Fibroblast of lung (primary cell): ENCODE data around the gene KIF1B. TPM values are rescaled to one million over a fixed set of nuclear protein-coding genes. Genes with fewer than 3 reads are reported as not detected.

ENCODE experiments used
- DNase-seq, 2 donors: peaks; one replicate each; pipeline versions ENCODE4 v3.0.0 to v3.0.0-alpha.2; 2010; ENCODE audit warnings: low read depth in 2 of 2
- H2AFZ ChIP-seq: 2 replicates; pipeline ENCODE4 v1.5.1; 2012; ENCODE audit warnings: low read length, control low read depth, inconsistent platforms
- H3K27ac ChIP-seq: 2 replicates; pipeline ENCODE4 v1.5.1; 2011; ENCODE audit warnings: low read length, control low read depth; ENCODE audit not compliant: insufficient read depth
- H3K27me3 ChIP-seq: 2 replicates; pipeline ENCODE4 v1.5.1; 2011; ENCODE audit warnings: mild to moderate bottlenecking, low read length; ENCODE audit not compliant: control insufficient read depth, insufficient read depth
- H3K36me3 ChIP-seq: 2 replicates; pipeline ENCODE4 v1.5.1; 2011; ENCODE audit warnings: low read length; ENCODE audit not compliant: control insufficient read depth, insufficient read depth
- H3K4me1 ChIP-seq: 2 replicates; pipeline ENCODE4 v1.5.1; 2011; ENCODE audit warnings: low read length; ENCODE audit not compliant: control insufficient read depth, insufficient read depth; ENCODE audit errors: extremely low read depth
- H3K4me2 ChIP-seq: 2 replicates; pipeline ENCODE4 v1.5.1; 2011; ENCODE audit warnings: low read length, control low read depth; ENCODE audit not compliant: insufficient read depth; ENCODE audit errors: extremely low read depth
- H3K4me3 ChIP-seq, 4 experiments: fragments of 200-600 bp in 1 of 4; sonication (generic) in 1 of 4; replicated peaks in 1 of 4; 2 replicates each; pipeline ENCODE4 v1.5.1; 2011 to 2016; ENCODE audit warnings: low read length in 4 of 4, low read depth in 3 of 4, mild to moderate bottlenecking in 3 of 4, control low read depth in 2 of 4, inconsistent platforms in 1 of 4, mixed read lengths in 1 of 4; ENCODE audit not compliant: insufficient read depth in 1 of 4; ENCODE audit errors: control extremely low read depth in 1 of 4
- H3K79me2 ChIP-seq: 2 replicates; pipeline ENCODE4 v1.5.1; 2012; ENCODE audit warnings: mild to moderate bottlenecking, low read length, inconsistent platforms; ENCODE audit not compliant: control insufficient read depth, insufficient read depth
- H3K9ac ChIP-seq: 2 replicates; pipeline ENCODE4 v1.5.1; 2011; ENCODE audit warnings: mild to moderate bottlenecking, low read length, control low read depth; ENCODE audit not compliant: insufficient read depth
- H3K9me3 ChIP-seq: 2 replicates; pipeline ENCODE4 v1.5.1; 2012; ENCODE audit warnings: low read depth, low read length; ENCODE audit not compliant: control insufficient read depth, insufficient read depth
- H4K20me1 ChIP-seq: 2 replicates; pipeline ENCODE4 v1.5.1; 2011; ENCODE audit warnings: low read length; ENCODE audit not compliant: control insufficient read depth, insufficient read depth; ENCODE audit errors: extremely low read depth
- EZH2 ChIP-seq: IDR thresholded peaks from 2 replicates; pipeline ENCODE4 v1.5.1; 2012; ENCODE audit warnings: low read length, control low read depth, mild to moderate bottlenecking; ENCODE audit errors: missing control alignments
- polyA plus RNA-seq, 2 donors: library from polyadenylated mRNA; depleted of rRNA in 1 of 2; stranded (reverse) in 1 of 2; unstranded in 1 of 2; fragments of >200 nt; gene quantifications; 2 replicates each; pipeline ENCODE4 v1.2.1, GENCODE V29; 2011 to 2012; ENCODE audit warnings: missing spikeins in 1 of 2
- total RNA-seq: library from RNA; depleted of rRNA; stranded (reverse); fragments of >200 nt; gene quantifications from 2 replicates; pipeline ENCODE4 v1.2.1, GENCODE V29; 2014
- TF ChIP-seq, protein P1 (sequence below), 2 donors: IDR thresholded peaks in 1 of 2; conservative IDR thresholded peaks in 1 of 2; 1 replicate in 1 of 2; 2 replicates in 1 of 2; pipeline ENCODE4 v1.5.1; 2011 to 2012; ENCODE audit warnings: low read length in 2 of 2, control low read depth in 1 of 2, inconsistent platforms in 1 of 2, low read depth in 1 of 2, mild to moderate bottlenecking in 1 of 2

The KIF1B gene
- total and polyA plus RNA-seq, 2 donors (not counting 1 experiment from before 2014, with no cell fraction given) = 23.6 to 34.3 TPM

GRCh38 chr1:10187026-10187334 lies 23.4 kb upstream of the KIF1B start:
- no peak overlapping the region for H3K4me2 ChIP-seq
- H2AFZ ChIP-seq = no peak overlapping the region
- no peak overlapping the region for H3K27ac ChIP-seq
- H4K20me1 ChIP-seq = no peaks in the 10 kb centered on the region
- no peaks in the 10 kb centered on the region for H3K4me1 ChIP-seq
- no peaks in the 10 kb centered on the region for H3K27me3 ChIP-seq
- H3K9ac ChIP-seq = no peak overlapping the region
- no peaks in the 10 kb centered on the region for H3K9me3 ChIP-seq
- DNase-seq = no peak
- no peaks in the 10 kb centered on the region for H3K36me3 ChIP-seq
- no peaks in the 10 kb centered on the region for H3K79me2 ChIP-seq
- no peak overlapping the region for H3K4me3 ChIP-seq
- TF ChIP-seq, protein P1, sequence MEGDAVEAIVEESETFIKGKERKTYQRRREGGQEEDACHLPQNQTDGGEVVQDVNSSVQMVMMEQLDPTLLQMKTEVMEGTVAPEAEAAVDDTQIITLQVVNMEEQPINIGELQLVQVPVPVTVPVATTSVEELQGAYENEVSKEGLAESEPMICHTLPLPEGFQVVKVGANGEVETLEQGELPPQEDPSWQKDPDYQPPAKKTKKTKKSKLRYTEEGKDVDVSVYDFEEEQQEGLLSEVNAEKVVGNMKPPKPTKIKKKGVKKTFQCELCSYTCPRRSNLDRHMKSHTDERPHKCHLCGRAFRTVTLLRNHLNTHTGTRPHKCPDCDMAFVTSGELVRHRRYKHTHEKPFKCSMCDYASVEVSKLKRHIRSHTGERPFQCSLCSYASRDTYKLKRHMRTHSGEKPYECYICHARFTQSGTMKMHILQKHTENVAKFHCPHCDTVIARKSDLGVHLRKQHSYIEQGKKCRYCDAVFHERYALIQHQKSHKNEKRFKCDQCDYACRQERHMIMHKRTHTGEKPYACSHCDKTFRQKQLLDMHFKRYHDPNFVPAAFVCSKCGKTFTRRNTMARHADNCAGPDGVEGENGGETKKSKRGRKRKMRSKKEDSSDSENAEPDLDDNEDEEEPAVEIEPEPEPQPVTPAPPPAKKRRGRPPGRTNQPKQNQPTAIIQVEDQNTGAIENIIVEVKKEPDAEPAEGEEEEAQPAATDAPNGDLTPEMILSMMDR (conservative IDR thresholded peaks at IDR 0.05 in 1 of 2, IDR thresholded peaks at IDR 0.05 in 1 of 2; ENCODE audit: low read depth in 1 of 2, low read length in 2 of 2) = no peak
- no peak for TF ChIP-seq EZH2

DNA sequence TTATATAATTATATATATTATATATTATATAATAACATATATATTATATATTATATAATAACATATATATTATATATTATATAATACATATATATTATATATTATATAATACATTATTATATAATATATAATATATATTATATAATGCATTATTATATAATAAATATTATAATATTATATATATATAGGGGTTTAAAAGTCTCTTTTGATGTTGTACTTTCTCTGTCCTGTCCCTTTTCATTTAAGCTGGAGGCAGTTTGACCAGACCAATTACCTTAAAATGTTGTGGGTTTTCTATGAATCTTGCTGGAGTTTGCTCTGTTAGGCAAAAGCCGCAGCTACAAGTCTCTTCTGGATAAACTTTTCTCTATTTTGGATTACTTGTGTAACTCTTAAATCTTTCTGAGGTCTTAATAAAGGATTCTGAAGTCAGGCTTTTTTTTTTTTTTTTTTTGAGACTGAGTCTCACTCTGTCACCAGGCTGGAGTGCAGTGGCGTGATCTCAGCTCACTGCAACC lies 22.2 kb upstream of the KIF1B start:
- H3K27ac ChIP-seq = no peak overlapping the region
- DNase-seq = no peak
- TF ChIP-seq, protein P1 (conservative IDR thresholded peaks at IDR 0.05 in 1 of 2, IDR thresholded peaks at IDR 0.05 in 1 of 2; ENCODE audit: low read depth in 1 of 2, low read length in 2 of 2) = no peak
- TF ChIP-seq EZH2 = no peak

GRCh38 chr1:10189659-10190058 lies 20.7 kb upstream of the KIF1B start:
- H3K36me3 ChIP-seq = no peaks in the 10 kb centered on the region
- no peak overlapping the region for H2AFZ ChIP-seq
- TF ChIP-seq, protein P1 (conservative IDR thresholded peaks at IDR 0.05 in 1 of 2, IDR thresholded peaks at IDR 0.05 in 1 of 2; ENCODE audit: low read depth in 1 of 2, low read length in 2 of 2) = no peak
- no peak for TF ChIP-seq EZH2
- H3K9me3 ChIP-seq = no peaks in the 10 kb centered on the region
- no peak overlapping the region for H3K4me3 ChIP-seq
- no peak overlapping the region for H3K27ac ChIP-seq
- no peak overlapping the region for H3K4me2 ChIP-seq
- H3K27me3 ChIP-seq = no peaks in the 10 kb centered on the region
- DNase-seq = no peak
- H3K9ac ChIP-seq = no peak overlapping the region
- H3K79me2 ChIP-seq = no peaks in the 10 kb centered on the region
- no peaks in the 10 kb centered on the region for H4K20me1 ChIP-seq
- H3K4me1 ChIP-seq = no peaks in the 10 kb centered on the region

More for the DNA sequence above, 22.2 kb upstream of the KIF1B start:
- no peak overlapping the region for H2AFZ ChIP-seq
- no peaks in the 10 kb centered on the region for H3K4me1 ChIP-seq
- H3K27me3 ChIP-seq = no peaks in the 10 kb centered on the region
- H4K20me1 ChIP-seq = no peaks in the 10 kb centered on the region
- H3K4me2 ChIP-seq = no peak overlapping the region
- H3K9me3 ChIP-seq = no peaks in the 10 kb centered on the region
- no peaks in the 10 kb centered on the region for H3K36me3 ChIP-seq
- H3K79me2 ChIP-seq = no peaks in the 10 kb centered on the region
- H3K9ac ChIP-seq = no peak overlapping the region
- no peak overlapping the region for H3K4me3 ChIP-seq
